Frontal cortex (tissue), 4 donors: ENCODE data around the gene TXNL4A. TPM values are rescaled to one million over a fixed set of nuclear protein-coding genes. Genes with fewer than 3 reads are reported as not detected.
A peak's percentile ranks its signal among the peaks of the same experiment; 100 is the strongest.
"Not testable (repeated sequence)": the region's sequence is repeated elsewhere in the genome, so short reads cannot be mapped to it uniquely, and the experiment has no call there.

Experiments
- DNase-seq, 2 donors: peaks; one replicate each; pipeline ENCODE4 v3.0.0; 2012; ENCODE audit warnings: low spot score in 2 of 2
- FAIRE-seq: peaks from 2 replicates; lab custom pipeline; 2012; peaks lifted over from hg19 to GRCh38; lab: Jason Lieb, UNC
- total RNA-seq: library from RNA; depleted of rRNA; stranded (reverse); fragments of >200 nt; gene quantifications from one replicate; pipeline ENCODE4 v1.2.3, GENCODE V29; 2014
- donor health status: control.
- donor health status: control.
- donor health status: control.

The TXNL4A gene
- total RNA-seq, 1 donor from 2014 or later = 39.1 TPM

DNA sequence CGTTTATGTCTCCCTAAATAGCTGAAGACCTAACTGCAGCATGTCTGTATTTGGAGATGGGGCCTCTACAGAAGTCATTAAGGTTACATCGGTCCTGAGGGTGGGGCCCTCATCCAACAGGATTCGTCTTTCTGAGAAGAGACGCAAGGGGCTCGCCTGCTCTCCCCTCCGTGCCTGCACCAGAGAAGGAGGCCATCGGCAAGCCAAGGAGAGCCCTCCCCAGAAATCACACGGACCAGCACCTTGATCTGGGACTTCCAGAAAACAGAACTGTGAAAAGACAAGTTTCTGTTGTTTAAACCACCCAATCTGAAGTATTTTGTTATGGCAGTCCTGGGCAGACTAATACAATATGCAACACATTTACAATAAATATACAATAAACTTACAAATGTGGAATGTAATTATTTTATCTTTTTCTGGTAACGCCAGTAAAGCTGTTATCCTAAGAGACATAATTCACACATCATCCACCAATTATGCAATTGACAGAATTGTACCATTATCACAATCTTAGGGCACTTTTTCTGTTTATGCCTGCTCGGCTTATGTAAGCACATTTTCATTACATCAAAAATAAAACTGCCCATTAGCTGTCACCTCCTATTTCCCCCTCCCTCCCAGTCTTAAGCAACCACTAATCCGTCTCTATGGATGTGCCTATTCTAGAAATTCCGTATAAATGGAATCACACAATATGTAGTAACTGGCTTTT is 17.8 kb downstream of the TXNL4A start:
- FAIRE-seq (no peak), DNase-seq (no peak)

DNA sequence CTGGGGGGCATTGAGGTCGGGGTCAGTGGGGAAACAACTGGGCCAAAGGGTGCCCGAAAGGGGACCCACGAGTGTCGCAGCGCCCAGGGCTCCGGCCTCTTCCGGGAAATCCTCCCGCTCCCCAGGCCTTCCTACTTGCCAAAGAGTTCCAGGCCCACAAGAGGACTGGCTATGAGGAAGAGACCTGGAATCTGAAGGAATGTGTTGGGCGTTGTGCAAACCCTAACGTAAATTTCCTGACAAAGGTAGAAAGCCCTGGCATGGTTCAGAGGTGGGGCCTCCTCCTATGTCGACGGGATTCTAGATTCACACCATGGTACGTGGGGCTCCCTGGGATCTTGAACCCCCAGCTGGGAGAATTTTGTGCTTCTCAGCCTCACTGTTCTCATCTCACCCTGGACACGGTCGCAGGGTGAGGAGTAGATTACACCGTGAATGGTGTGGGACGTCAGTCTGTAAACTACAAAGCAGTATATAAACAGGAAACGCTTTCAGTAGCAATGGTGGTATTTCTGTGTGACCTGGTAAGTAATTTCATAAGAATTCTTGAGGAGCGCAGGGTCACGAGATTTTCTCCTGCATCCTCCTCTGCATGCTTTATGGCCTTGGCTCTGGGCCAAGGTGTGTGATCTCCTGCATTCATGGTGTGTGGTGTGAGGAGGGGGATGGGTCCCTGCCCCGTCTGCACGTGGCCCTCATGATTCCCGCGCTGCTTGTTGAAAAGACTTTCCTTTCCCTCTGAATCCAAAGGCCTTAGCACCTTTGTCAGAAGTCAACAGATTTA is 23.1 kb downstream of the TXNL4A start:
- DNase-seq = peak; percentile 48 to 61
- no peak for FAIRE-seq

DNA sequence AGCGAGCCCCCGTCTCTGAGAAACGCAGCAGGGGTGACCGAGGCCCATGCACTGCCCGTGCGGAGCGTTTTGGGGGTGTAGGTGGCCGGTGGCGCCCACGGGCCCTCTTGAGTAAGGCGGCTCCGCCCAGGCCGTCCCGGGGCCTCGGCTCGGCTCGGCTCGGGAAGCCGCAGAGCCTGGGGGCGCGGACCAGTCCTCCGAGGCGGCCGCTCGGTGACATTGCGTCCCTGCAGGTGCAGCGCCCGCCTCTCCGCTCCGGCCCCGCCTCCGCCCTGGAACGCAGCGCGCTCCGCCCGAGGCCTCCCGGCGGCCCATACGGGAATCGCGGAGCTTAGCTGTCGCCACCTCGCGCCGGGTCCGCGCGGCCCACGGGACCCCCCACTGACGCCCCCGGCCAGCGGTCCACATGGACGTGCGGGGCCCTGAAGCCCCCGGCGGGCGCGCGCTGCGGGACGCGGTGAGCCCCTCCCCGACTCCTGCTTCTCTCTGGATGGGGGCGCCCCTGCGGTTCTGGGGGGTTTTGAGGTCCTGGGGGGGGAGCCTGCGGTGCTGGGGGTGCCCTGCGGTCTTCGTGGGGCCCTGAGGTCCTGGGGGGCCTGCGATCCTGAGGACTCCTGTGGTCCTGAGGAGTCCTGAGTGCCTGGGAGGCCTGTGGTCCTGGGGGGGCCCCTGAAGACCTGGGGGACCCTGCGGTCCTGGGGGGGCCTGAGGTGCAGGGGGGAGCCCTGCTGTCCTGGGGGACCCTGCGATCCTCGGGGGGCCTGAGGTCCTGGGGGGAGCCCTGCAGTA is 23.8 kb downstream of the TXNL4A start, which contains the start of gene HSBP1L1:
Gene HSBP1L1 (plus strand): TSS at position 314 of the 789 bp plus-strand sequence. CDS start 93 bp downstream, at position 407.
- FAIRE-seq (no peak), DNase-seq (peak; percentile 65 to 73)

DNA sequence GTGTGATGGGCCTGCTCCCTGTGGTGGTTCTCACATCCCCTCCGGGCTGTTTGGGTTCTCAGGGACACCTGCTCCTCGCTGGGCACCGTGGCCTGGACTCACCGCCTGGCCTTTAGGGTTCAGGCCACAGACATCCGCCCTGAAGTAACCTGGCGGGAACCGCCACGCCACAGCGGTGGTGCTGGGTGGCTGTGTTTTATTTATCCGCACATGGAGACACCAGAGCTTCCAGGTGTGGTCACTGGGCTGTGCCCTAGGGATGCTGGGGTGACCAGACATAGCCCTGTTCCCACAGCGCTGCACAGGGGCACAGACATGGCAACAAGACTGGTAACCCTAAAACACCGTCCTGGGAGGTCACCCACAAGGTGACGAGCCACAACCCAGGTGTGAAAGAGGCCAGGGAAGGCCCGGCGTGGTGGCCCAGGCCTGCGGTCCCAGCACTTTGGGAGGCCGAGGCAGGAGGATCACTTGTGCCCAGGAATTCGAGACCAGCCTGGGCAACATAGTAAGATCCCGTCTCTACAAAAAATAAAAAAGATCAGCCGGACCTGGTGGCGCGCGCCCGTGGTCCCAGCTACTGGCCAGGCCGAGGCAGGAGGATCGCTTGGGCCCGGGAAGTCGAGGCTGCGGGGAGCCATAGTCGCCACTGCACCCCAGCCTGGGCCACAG is 24.6 kb downstream of the TXNL4A start:
- FAIRE-seq = no peak
- no peak for DNase-seq

DNA sequence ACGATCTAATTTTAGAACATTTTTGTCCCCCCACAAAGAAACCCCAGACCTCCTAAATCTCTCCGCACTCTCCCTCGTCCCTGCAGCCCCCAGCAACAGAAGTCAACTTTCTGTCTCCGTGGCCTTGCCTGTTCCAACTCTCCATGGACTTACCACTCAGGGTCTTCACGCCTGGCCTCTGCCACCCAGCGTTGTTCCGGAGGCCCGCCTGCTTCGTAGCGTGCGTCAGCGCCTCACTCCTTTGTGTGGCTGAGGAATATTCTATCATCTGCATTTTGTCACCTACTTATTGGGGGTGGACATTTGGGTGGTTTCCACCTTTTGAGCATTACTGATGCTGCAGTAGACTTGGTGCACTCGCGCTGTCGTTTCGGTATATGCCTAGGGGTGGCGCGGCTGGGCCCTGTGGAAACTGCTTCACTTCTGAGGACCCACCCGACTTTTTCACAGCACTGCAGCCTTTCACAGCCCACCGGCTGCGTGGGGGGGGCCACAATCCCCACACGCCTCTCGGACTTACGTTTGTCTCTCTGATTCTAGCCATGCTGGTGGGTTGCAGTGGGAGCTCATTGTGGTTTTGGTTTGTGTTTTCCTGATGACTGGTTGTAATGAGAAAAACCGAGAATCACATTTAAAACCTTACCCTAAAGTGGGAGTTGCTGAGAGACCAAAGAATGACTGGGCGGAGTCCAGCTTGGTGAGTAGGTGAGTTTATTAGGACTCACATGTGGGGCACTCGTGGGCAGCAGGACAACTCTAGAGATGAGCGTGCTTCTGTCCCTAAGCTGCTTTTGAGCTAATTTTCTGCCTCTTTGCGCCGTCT is 25.3 kb downstream of the TXNL4A start:
- no peak for FAIRE-seq
- no peak for DNase-seq

DNA sequence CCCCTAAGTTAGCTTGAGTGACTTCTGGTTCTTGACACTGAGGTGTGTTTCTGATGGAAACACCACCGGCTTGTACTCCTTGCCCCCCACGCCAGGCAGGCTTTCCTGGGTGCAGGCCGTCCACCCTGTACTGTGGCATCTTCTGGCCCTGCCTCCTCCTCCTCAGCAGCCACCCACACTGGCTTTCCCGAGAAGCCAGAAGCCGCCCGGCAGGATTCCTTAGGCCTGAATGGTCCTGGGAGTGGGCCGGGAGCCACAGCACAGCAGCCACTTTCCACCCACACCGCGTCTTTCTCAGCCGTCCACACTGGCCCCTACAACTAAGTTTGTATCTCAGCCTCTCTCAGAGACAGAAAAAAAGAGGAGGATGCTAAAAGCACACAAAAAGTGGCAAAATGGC is 26.1 kb downstream of the TXNL4A start:
- DNase-seq (no peak), FAIRE-seq (no peak)

DNA sequence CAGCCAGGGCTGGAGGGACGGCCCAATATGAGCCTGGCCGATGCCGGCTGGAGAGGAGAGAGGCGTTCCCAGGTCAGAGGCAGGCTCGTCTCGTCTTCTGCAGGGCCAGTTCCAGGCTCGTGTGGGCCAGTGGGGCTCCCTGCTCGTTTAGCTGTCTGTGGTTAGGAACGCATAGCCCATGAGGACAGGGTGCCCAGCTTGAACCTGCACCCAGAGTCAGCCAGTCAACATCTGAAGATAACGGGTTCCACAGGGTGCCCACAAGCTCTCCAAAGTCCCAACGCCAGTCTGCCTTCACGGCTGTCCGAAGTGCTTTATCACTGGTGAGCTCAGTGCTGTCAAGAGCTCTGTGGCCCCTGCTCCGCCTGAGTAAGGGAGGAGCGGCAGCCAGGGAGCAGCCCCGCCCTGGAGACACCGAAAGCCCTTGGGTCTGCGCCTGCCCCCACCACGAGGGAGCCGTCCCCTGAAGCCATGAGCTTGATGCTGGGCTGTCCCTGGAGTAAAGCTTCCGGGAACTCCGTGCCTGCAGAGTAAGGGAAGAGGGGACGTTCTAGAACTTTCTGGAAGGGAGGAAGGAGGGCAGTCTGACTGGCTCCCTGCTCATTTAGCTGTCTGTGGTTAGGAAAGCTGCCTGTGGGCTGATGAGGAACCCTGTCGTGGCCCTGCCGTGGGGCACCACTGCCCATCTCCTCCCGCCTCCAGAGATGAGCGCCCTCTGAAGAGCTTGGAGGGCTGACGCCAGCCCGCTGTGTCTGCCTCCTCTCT is 26.7 kb downstream of the TXNL4A start:
- DNase-seq = no peak
- FAIRE-seq = no peak

DNA sequence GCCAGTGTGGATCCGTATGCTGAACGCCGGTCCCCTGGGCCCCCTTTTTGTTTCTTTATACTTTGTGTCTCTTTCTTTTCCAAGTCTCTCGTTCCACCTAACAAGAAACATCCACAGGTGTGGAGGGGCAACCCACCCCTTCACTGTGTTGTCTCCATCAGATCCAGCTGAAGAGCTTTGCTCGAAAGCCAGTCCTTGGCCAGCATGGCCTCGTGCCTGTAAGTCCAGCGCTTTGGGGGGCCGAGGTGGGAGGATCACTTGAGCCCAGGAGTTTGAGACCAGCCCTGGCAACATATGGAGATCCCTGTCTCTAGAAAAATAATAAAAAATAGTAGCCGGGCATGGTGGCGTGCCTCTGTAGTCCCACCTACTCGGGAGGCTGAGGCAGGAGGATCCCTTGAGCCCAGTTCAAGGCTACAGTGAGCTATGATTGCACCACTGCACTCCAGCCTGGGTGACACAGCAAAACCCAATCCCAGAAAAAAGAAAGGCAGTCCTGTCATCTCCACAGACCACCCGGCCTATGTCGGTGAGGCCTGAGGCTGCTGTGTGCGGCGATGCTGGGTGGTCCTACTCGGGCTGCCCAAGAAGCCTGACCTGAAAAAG is 27.3 kb downstream of the TXNL4A start:
- FAIRE-seq = no peak
- no peak for DNase-seq

DNA sequence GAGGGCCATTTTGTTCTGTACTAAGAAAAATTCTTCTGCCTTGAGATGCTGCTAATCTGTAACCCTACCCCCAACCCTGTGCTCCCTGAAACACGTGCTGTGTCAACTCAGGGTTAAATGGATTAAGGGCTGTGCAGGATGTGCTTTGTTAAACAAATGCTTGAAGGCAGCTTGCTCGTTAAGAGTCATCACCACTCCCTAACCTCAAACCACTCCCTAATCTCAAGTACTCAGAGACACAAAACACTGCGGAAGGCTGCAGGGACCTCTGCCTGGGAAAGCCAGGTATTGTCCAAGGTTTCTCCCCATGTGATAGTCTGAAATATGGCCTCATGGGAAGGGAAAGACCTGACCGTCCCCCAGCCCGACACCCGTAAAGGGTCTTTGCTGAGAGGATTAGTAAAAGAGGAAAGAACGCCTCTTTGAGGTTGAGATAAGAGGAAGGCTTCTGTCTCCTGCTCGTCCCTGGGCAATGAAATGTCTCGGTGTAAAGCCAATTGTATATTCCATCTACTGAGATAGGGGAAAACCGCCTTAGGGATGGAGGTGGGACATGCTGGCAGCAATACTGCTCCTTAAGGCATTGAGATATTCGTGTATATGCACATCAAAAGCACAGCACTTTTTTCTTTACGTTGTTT is 28.1 kb downstream of the TXNL4A start:
- DNase-seq, FAIRE-seq: not testable (repeated sequence)

DNA sequence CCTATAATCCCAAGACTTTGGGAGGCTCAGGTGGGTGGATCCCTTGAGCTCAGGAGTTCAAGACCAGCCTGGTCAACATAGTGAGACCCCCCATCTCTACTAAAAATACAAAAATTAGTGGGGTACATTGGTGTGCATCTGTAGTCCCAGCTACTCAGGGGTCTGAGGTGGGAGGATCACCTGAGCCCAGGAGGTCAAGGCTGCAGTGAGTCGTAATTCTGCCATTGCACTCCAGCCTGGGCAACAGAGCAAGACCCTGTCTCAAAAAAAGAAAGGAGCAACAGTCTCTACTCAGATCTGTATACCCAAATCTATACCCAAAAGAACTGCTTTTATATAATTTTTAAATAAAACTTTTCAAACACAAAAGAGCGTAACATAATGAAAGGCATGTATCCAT is 29.4 kb downstream of the TXNL4A start:
- FAIRE-seq = no peak
- no peak for DNase-seq

DNA sequence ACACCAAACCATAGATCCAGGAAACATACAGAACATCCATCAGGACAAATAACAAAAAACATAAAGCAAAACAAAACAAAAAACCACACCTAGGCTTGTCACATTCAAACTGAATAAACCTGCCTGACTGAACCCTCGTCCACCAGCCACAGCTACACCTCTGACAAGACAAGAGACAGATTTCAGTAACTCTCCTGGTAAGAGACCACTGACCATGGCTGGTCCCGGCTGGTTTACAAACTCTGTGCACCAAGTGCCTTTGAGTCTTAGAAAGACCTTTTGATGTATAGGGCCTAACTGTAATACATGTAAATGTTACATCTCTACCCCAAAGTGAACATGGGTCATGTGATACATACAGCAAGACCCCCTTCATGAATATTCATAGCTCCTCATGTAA is 32.1 kb downstream of the TXNL4A start:
- FAIRE-seq (no peak), DNase-seq (no peak)

DNA sequence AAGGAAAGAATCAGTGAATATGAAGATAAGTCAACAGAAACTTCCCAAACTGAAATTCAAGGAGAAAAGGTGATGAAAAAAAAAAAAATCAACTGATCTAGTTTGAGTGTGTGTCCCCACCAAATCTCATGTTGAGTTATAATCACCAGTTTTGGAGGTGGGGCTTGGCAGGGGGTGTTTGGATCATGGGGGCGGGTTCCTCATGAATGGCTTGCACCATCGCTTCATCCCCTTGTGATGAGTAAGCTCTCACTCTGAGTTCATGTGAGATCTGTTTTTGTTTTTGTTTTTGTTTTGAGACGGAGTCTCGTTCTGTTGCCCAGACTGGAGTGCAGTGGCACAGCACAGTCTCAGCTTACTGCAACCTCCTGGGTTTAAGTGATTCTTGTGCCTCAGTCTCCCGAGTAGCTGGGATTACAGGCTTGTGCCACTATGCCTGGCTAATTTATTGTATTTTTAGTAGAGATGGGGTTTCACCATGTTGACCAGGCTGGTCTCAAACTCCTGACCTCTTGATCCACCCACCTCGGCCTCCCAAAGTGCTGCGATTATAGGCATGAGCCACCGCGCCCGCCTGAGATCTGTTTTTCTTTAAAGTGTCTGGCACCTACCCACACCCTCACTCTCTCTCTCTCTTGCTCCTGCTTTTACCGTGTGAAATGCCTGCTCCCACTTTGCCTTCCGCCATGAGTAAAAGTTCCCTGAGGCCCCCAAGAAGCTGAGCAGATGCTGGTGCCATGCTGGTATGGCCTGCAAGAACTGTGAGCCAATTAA is 32.9 kb downstream of the TXNL4A start:
- no peak for FAIRE-seq
- DNase-seq = no peak

DNA sequence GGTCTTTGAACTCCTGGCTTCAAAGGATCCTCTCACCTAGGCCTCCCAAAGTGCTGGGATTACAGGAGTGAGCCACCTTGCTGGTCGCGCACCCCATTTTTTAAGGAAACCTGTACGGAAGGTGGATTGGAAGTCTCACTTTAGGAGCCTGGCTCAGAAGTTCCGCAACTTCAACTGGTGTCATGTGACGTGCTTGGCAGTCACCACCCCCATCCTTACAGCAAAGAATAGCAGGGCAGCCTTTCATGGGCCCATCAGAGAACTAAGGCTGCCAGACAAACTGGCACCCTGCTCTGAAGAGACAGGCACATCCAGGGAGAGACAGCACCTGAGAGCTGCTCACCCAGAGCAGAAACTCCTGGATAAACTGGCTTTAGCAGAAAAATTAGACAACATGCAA is 33.6 kb downstream of the TXNL4A start:
- FAIRE-seq = no peak

DNA sequence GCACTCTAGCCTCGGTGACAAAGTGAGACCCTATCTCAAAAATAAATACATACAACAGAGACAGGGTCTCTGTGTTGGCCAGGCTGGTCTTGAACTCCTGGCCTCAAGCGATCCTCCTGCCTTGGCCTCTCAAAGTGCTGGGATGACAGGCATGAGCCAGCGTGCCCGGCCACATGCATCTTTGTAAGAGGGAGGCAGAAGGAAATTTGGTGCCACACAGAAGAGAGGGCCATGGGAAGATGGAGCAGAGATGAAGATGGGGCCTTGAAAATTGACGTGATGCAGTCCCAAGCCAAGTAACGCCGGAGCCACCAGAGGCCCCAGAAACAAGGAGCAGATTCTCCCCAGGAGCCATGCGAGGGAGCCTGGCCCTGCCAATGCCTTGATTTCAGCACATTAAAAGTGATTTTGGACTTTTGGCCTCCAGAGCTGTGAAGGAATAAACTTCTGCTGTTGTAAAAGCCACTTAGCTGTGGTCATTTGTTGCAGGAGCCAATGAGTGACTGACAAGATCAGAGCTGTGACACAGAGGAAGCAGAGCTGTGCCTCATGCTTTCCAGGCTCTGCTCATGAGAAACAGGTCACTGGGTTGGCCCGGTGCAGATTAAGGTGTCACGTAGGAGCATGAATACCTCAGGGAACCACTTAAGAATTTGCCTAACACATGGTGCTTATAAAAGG is 34.3 kb downstream of the TXNL4A start:
- no peak for FAIRE-seq
- no peak for DNase-seq

More for the DNA sequence above, 33.6 kb downstream of the TXNL4A start:
- DNase-seq = no peak

DNA sequence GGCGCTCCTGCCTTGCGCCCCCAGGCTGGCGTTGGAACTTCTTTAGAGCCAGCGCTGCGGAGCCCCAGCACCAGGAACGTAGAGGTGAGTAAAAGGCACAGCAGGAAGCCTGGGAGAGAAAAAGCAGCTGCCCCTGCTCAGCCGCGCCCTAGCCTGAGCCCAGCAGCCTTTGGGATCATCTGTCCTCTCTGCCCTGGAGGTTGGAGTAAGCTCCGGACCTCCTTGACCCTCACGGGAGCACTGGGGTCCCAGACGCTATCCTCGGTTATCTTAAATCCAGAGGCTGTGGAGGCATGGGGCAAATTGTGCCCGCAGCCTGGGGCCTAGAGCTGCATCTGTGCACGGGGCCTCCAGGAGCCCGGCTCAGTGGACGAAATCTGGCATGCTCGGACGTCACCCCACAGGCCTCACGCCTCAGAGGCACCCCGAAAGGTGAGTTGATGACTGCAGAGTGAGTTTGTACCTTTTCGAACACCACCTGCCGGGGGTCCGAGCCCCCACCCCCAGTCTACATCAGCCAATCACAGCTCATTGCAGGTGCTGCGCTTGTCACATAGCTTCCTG is 35.3 kb downstream of the TXNL4A start:
- FAIRE-seq (no peak), DNase-seq (no peak)

DNA sequence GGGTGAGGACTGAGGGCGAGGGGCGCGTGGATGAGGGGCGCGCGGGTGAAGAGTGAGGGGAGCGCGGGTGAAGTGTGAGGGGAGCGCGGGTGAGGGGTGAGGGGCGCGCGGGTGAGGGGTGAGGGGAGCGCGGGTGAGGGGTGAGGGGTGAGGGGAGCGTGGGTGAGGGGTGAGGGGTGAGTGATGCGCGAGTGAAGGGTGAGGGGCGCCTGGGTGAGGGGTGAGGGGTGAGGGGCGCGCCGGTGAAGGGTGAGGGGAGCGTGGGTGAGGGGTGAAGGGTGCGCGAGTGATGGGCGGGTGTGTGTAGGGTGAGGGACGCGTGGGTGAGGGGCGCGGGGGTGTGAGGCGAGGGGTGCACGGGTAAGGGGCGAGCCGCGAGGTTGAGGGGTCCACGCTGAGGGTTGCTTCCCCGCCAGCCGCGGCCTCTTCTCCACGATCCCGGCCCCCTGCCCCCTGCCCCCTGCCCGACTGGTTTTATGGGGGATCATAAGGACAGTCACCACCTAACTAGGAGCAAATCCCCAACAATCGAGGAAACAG is 35.8 kb downstream of the TXNL4A start:
- no peak for FAIRE-seq
- peak in 1 of 2 donors; percentile 53 for DNase-seq
